ENCODE results near the gene ECHS1. TPM values are rescaled to one million over a fixed set of nuclear protein-coding genes. Genes with fewer than 3 reads are reported as not detected.
"Not testable (repeated sequence)": the region's sequence is repeated elsewhere in the genome, so short reads cannot be mapped to it uniquely, and the experiment has no call there.

The ECHS1 gene
- total RNA-seq, 4 donors from 2014 or later, result 44.2 to 64.9 (median 54.7) TPM

DNA sequence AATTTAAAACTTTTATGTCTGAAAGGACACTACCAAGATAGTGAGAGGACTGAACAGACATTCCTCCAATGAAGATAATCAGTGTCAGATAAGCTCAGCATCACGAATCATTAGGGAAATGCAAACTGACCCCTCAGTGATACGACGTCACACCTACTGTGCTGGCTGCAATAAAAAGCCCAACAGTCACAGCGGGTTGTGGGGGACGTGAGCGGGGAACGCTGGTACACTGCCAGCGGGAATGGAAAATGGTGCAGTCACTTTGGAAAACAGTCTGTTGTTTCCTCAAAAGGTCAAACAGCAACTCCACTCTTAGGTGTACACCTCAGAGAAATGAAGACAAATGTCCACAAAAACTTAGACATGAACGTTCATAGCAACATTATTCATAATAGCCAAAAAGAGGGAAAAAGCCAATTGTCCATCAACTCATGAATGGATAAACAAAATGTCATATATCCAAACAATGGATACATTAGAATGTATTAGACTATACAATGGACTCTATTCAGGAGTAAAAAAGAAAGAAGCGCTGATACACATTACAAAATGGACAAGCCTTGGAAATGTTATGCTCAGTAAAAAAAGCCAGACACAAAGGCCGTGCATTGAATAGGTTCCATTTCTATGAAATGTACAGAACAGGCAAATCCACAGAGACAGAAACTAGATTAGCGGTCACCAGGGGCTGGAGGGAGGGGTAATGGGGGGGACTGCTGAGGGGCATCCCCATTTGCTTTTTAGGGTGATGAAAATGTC, 2.4 kb upstream of the ECHS1 start:
- no peak for TF ChIP-seq POLR2A (IDR thresholded peaks at IDR 0.05)
- no peak for TF ChIP-seq POLR2AphosphoS5 (IDR thresholded peaks at IDR 0.05)
- no peak for TF ChIP-seq CTCF (IDR thresholded peaks at IDR 0.05)
- no peak for TF ChIP-seq EP300 (IDR thresholded peaks at IDR 0.05)
- 78% methylated on average over 12 of the region's 12 CpGs for WGBS
- DNase-seq (ENCODE audit: low spot score in 2 of 2), result no peak
- Histone ChIP-seq H3K4me3 (no peak overlapping the region), H3K36me3 (peaks cover 10% of the 10 kb centered on the region), H3K27me3 (no peaks in the 10 kb centered on the region), H3K4me1 (peaks cover 42% of the 10 kb centered on the region), H3K27ac (no peak overlapping the region), H3K9me3 (no peaks in the 10 kb centered on the region)

- H3K36me3 ChIP-seq, result peaks cover 38% of the 10 kb centered on the region
- H3K4me1 ChIP-seq, result peaks cover 23% of the 10 kb centered on the region
- no peaks in the 10 kb centered on the region for H3K9me3 ChIP-seq
- H3K4me3 ChIP-seq, result peak overlapping the region; percentile 90
- H3K27me3 ChIP-seq, result no peaks in the 10 kb centered on the region
- no peak for TF ChIP-seq EP300 (IDR thresholded peaks at IDR 0.05)
- TF ChIP-seq POLR2A (IDR thresholded peaks at IDR 0.05), result no peak
- TF ChIP-seq CTCF (IDR thresholded peaks at IDR 0.05), result no peak
- no peak for TF ChIP-seq POLR2AphosphoS5 (IDR thresholded peaks at IDR 0.05)
- no peak for DNase-seq (ENCODE audit: low spot score in 2 of 2)
- H3K27ac ChIP-seq, result no peak overlapping the region
- no CpG with 5 or more reads among the region's 20 CpGs for WGBS
These were observed 647 bp downstream of the ECHS1 start for GRCh38 chr10:133372507-133372906.

DNA sequence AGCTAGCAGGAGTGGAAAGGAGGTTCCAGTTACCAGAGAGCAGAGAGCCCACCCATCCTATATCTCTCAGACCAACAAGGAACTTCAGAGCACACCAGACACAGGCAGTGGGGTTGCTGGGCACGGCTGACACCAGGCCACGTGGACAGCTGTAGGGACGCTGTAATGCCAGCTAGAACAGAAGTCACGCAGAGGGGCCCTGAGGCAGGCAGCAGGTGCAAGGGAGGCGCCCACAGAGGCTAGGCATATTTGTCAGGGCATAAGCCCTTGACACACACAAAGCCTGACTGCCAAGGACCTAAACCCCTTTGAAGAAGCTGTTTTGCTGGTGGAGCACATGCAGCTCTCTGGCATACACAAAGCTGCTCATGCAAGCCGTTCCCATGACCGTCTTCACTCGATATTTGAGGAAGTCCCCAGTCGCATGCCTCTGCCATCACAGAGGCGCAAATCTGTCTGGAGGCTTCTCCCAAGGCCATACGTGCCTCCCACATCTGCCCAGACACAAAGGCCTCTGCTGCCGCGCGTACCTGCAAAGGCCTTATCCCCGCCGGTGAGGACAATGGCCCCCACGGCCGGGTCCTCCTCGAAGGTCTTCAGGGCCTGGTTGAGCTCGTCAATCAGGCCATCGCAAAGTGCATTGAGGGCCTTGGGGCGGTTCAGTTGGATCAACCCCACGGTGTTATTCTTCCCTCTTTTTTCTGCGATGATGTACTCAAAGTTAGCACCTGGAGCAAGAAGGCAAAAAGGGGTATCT, 2.9 kb downstream of the ECHS1 start:
- DNase-seq (ENCODE audit: low spot score in 2 of 2), result no peak
- no peak for TF ChIP-seq CTCF (IDR thresholded peaks at IDR 0.05)
- TF ChIP-seq POLR2AphosphoS5 (IDR thresholded peaks at IDR 0.05), result no peak
- TF ChIP-seq EP300 (IDR thresholded peaks at IDR 0.05), result no peak
- no peak for TF ChIP-seq POLR2A (IDR thresholded peaks at IDR 0.05)
- 93% methylated on average over 20 of the region's 24 CpGs for WGBS
- no peaks in the 10 kb centered on the region for H3K9me3 ChIP-seq
- H3K36me3 ChIP-seq, result peaks cover 56% of the 10 kb centered on the region
- H3K27ac ChIP-seq, result no peak overlapping the region
- H3K27me3 ChIP-seq, result no peaks in the 10 kb centered on the region
- peaks cover 23% of the 10 kb centered on the region for H3K4me1 ChIP-seq
- no peak overlapping the region for H3K4me3 ChIP-seq

DNA sequence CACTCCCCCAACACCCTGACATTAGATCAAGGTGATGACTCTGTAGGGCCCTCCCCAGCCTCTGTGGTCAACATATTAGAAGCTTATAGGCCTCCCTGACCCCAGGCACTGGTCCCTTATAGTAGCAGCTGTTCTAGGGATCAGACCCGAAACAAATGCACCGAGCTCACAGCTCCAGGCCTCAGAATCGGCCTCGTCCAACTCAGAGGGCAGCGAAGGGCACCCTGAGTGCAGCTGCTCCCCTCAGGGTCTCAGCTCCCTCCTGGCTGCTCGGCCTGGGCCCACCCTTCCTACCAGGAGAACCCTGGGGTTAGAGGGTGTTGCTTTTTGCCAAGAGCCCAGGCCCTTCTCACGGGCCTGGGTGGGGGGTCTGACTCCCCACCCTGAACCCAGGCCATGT, 5.0 kb downstream of the ECHS1 start:
- H3K27ac ChIP-seq, result no peak overlapping the region
- peaks cover 71% of the 10 kb centered on the region for H3K36me3 ChIP-seq

DNA sequence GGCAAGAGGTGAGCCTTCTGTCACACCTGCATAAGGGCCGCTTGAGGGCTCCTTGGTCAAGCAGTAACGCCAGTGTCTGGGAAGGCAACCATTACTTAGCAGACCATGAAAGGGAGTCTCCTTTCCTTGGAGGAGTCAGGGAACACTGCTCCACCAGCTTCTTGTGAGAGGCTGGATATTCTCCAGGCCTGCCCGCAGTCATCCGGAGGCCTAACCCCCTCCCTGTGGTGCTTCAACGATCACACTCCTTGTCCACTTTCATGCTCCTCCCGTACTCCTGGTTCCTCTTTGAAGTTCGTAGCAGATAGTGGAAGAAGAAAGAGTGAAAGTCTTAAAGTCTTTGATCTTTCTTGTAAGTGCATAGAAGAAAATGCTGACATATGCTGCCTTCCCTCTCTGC, 5.7 kb downstream of the ECHS1 start:
- DNase-seq (ENCODE audit: low spot score in 2 of 2); H3K27me3 ChIP-seq; H3K9me3 ChIP-seq; H3K27ac ChIP-seq; H3K4me3 ChIP-seq: not testable (repeated sequence)
- H3K36me3 ChIP-seq, result peaks cover 77% of the 10 kb centered on the region
- H3K4me1 ChIP-seq, result peaks cover 23% of the 10 kb centered on the region
- WGBS, result 67% methylated on average over 1 of the region's 7 CpGs

More for the DNA sequence above, 5.0 kb downstream of the ECHS1 start:
- no peak for DNase-seq (ENCODE audit: low spot score in 2 of 2)
- TF ChIP-seq POLR2AphosphoS5 (IDR thresholded peaks at IDR 0.05) (no peak), EP300 (IDR thresholded peaks at IDR 0.05) (no peak), CTCF (IDR thresholded peaks at IDR 0.05) (no peak), POLR2A (IDR thresholded peaks at IDR 0.05) (no peak)
- Histone ChIP-seq H3K4me3 (no peak overlapping the region), H3K4me1 (peaks cover 27% of the 10 kb centered on the region), H3K27me3 (no peaks in the 10 kb centered on the region), H3K9me3 (no peaks in the 10 kb centered on the region)
- WGBS, result 71% methylated on average over 1 of the region's 7 CpGs

Data from suprapubic skin (tissue), 4 donors.